Panc1 (cell line): ENCODE data around the gene PPHLN1. TPM values are rescaled to one million over a fixed set of nuclear protein-coding genes. Genes with fewer than 3 reads are reported as not detected.

Source experiments
- ATAC-seq: fragments of 200-7000 bp; cut with Tn5 transposase; 2 replicates; pipeline ENCODE4 v1.9.1; 2020; ENCODE audit warnings: mild to moderate bottlenecking, moderate library complexity
- BruUV-seq: library from RNA; stranded (reverse); fragments of 400-500 nt; replicated peaks from 2 replicates; lab custom pipeline; 2021; lab: Mats Ljungman, UMichigan
- CTCF ChIA-PET: fragments of 300-600 bp; sonication (Branson Sonifier 250); formaldehyde crosslinking; loops from one replicate; lab custom pipeline; 2022; ENCODE audit warnings: antibody characterized with exemption; lab: Charles Lee
- POLR2A ChIA-PET: fragments of 300-600 bp; sonication (Branson Sonifier 250); formaldehyde crosslinking; loops from one replicate; lab custom pipeline; 2022; ENCODE audit warnings: antibody characterized with exemption; lab: Charles Lee
- DNase-seq: peaks from one replicate; pipeline ENCODE4 v3.0.0-alpha.2; 2010; ENCODE audit warnings: low read depth, low spot score
- H3K27ac ChIP-seq: 2 replicates; pipeline ENCODE4 v1.5.1; 2011; ENCODE audit warnings: mild to moderate bottlenecking, low read length, inconsistent platforms
- H3K27me3 ChIP-seq: fragments of 200-500 bp; sonication (Bioruptor generic); 2 replicates; pipeline ENCODE4 v1.6.0; 2014; ENCODE audit warnings: low read length, inconsistent platforms; ENCODE audit not compliant: control insufficient read depth, insufficient read depth
- H3K36me3 ChIP-seq: fragments of 200-500 bp; sonication (Bioruptor generic); 2 replicates; pipeline ENCODE4 v1.5.1; 2014; ENCODE audit warnings: inconsistent platforms, mild to moderate bottlenecking, low read length, moderate library complexity; ENCODE audit not compliant: control insufficient read depth, insufficient read depth
- H3K4me1 ChIP-seq: 2 replicates; pipeline ENCODE4 v1.5.1; 2011; ENCODE audit warnings: inconsistent platforms, mild to moderate bottlenecking, low read length, moderate library complexity; ENCODE audit not compliant: control insufficient read depth, insufficient read depth
- H3K4me3 ChIP-seq, 2 experiments: 2 replicates each; pipeline ENCODE4 v1.5.1; 2011 to 2012; ENCODE audit warnings: low read depth in 2 of 2, low read length in 2 of 2, mild to moderate bottlenecking in 2 of 2, inconsistent platforms in 1 of 2, moderate library complexity in 1 of 2
- H3K9me3 ChIP-seq: fragments of 200-500 bp; sonication (Bioruptor generic); 2 replicates; pipeline ENCODE4 v1.5.1; 2014; ENCODE audit warnings: low read depth, mild to moderate bottlenecking, inconsistent platforms, low read length, moderate library complexity; ENCODE audit not compliant: control insufficient read depth, insufficient read depth
- CTCF ChIP-seq: fragments of 450-650 bp; IDR thresholded peaks from 2 replicates; pipeline ENCODE4 v1.5.1; 2017; ENCODE audit warnings: mild to moderate bottlenecking
- POLR2AphosphoS5 ChIP-seq: IDR thresholded peaks from 2 replicates; pipeline ENCODE4 v1.6.1; 2012; ENCODE audit warnings: mild to moderate bottlenecking, low read depth, low read length, moderate library complexity
- REST ChIP-seq, 2 experiments: IDR thresholded peaks; 2 replicates each; pipeline ENCODE4 v1.6.1; 2011 to 2012; ENCODE audit warnings: low read depth in 2 of 2, control low read depth in 1 of 2, low read length in 1 of 2, mild to moderate bottlenecking in 1 of 2, moderate library complexity in 1 of 2; ENCODE audit not compliant: insufficient read depth in 1 of 2
- SIN3A ChIP-seq: IDR thresholded peaks from 2 replicates; pipeline ENCODE4 v1.6.1; 2012; ENCODE audit warnings: low read depth, mild to moderate bottlenecking, low read length, moderate library complexity, borderline replicate concordance; ENCODE audit not compliant: insufficient read depth
- TCF7L2 ChIP-seq: IDR thresholded peaks from 2 replicates; pipeline ENCODE4 v1.6.1; 2011; ENCODE audit warnings: mild to moderate bottlenecking, low read depth, low read length, inconsistent platforms
- in situ Hi-C: cut with HindIII; loops from 2 replicates; pipeline ENCODE4 v1.10.0; 2016; ENCODE audit warnings: low sequenced_read_pairs, low pct_unique_long_range_greater_than_20kb
- intact Hi-C: fragments of 100-400 bp; cut with micrococcal nuclease; formaldehyde crosslinking; loops from one replicate; pipeline ENCODE4 v1.10.0; 2022; ENCODE audit not compliant: unreplicated experiment
- total RNA-seq: library from RNA; stranded (reverse); gene quantifications from one replicate; pipeline ENCODE4 v1.2.1, GENCODE V29; 2021; ENCODE audit not compliant: unreplicated experiment

The PPHLN1 gene
- total RNA-seq, 1 experiment from 2014 or later, result 56.5 TPM

DNA sequence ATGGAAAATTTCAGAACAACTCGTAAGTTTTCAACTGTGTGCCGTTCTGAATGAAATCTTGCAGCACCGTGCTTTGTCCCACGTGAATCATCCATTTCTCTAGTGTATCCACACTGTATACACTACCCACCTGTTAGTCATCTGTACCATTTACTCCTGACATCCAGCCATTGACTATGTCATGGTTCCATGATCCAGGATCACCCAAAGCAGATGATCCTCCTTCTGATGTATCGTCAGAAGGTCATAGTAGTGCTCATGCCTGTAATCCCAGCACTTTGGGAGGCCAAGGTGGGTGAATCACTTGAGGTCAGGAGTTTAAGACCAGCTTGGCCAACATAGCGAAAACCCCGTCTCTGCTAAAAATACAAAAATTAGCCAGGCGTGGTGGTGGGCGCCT is 122.9 kb downstream of the PPHLN1 start:
- in situ Hi-C loops, result no loop called here
- TF ChIP-seq SIN3A (no peak), CTCF (no peak), POLR2AphosphoS5 (no peak), REST (IDR thresholded peaks at IDR 0.05; ENCODE audit: insufficient read depth in 1 of 2, low read depth in 2 of 2, low read length in 1 of 2) (no peak), TCF7L2 (no peak)

GRCh38 chr12:42450248-42450647 is 124.3 kb downstream of the PPHLN1 start:
- Histone ChIP-seq H3K4me3 (no peak overlapping the region), H3K36me3 (no peaks in the 10 kb centered on the region), H3K27ac (no peak overlapping the region), H3K27me3 (no peaks in the 10 kb centered on the region), H3K4me1 (peaks cover 6% of the 10 kb centered on the region), H3K9me3 (no peaks in the 10 kb centered on the region)
- ATAC-seq (no peak), DNase-seq (no peak)
- in situ Hi-C loops (no loop called here), intact Hi-C loops (no loop called here)
- TF ChIP-seq POLR2AphosphoS5, result no peak
- TF ChIP-seq TCF7L2, result no peak
- TF ChIP-seq REST (IDR thresholded peaks at IDR 0.05; ENCODE audit: insufficient read depth in 1 of 2, low read depth in 2 of 2, low read length in 1 of 2), result no peak
- TF ChIP-seq SIN3A, result no peak
- TF ChIP-seq CTCF, result no peak
- no TSS peak for BruUV-seq
- ChIA-PET CTCF (no interaction called here), POLR2A (no interaction called here)

More for the DNA sequence above, 122.9 kb downstream of the PPHLN1 start:
- H3K4me1 ChIP-seq, result peaks cover 6% of the 10 kb centered on the region
- no TSS peak for BruUV-seq
- DNase-seq (no peak), ATAC-seq (no peak)
- no peaks in the 10 kb centered on the region for H3K36me3 ChIP-seq
- CTCF ChIA-PET, result no interaction called here
- POLR2A ChIA-PET, result no interaction called here
- intact Hi-C loops, result no loop called here
- H3K4me3 ChIP-seq, result no peak overlapping the region
- H3K9me3 ChIP-seq, result no peaks in the 10 kb centered on the region
- H3K27me3 ChIP-seq, result no peaks in the 10 kb centered on the region
- H3K27ac ChIP-seq, result no peak overlapping the region
